ENCODE data around the gene S1PR5. TPM values are rescaled to one million over a fixed set of nuclear protein-coding genes. Genes with fewer than 3 reads are reported as not detected.
"Not testable (repeated sequence)": the region's sequence is repeated elsewhere in the genome, so short reads cannot be mapped to it uniquely, and the experiment has no call there.

Gene S1PR5
- total and polyA plus RNA-seq, 12 donors: 0.12 to 1.1 (median 0.23) TPM; not detected in 3

DNA sequence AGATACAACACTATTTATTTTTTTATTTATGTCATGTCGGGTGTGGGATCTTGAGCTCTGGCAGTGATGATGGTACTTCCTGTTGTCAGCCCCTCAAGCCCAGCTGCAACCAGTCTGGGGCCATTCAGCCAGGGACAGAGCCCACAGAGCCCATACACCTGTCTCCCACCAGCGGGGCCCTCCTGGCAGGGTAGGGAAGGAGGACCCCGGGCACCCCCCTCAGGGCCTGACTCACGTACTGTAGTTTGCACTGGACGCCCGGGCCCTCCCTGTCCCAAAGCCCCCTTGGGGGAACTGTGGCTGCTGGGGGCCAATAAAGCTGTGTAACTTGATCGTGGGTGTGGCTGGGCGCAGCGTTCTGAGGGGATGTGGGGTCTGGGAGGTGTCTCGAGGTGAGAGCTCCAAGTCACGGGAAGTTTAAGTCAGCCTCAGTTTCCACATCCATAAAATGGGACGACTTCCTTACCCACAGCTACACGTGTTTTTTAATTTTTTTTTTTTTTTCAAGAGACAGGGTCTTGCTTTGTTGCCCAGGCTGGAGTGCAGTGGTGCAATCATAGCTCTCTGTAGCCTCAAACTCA lies 35.9 kb upstream of the S1PR5 start:
- Histone ChIP-seq H3K9me3 (no peaks in the 10 kb centered on the region), H3K27me3 (no peaks in the 10 kb centered on the region), H3K36me3 (peaks cover 0 to 100% (median 65%) of the 10 kb centered on the region in 9 donors), H3K4me1 (peaks cover 0 to 24% (median 0%) of the 10 kb centered on the region in 9 donors), H3K27ac (peak overlapping the region in 1 of 10 donors; percentile 71), H3K4me3 (no peak overlapping the region)
- intact Hi-C loops (cut with DNase I): no loop called here
- 79 to 83% methylated on average over 13 of the region's 13 CpGs for WGBS, 2 donors
- DNase-seq: no peak
- TF ChIP-seq, protein P1, sequence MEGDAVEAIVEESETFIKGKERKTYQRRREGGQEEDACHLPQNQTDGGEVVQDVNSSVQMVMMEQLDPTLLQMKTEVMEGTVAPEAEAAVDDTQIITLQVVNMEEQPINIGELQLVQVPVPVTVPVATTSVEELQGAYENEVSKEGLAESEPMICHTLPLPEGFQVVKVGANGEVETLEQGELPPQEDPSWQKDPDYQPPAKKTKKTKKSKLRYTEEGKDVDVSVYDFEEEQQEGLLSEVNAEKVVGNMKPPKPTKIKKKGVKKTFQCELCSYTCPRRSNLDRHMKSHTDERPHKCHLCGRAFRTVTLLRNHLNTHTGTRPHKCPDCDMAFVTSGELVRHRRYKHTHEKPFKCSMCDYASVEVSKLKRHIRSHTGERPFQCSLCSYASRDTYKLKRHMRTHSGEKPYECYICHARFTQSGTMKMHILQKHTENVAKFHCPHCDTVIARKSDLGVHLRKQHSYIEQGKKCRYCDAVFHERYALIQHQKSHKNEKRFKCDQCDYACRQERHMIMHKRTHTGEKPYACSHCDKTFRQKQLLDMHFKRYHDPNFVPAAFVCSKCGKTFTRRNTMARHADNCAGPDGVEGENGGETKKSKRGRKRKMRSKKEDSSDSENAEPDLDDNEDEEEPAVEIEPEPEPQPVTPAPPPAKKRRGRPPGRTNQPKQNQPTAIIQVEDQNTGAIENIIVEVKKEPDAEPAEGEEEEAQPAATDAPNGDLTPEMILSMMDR (IDR thresholded peaks at IDR 0.05): no peak
- ATAC-seq: peak in 4 of 8 donors; percentile 3 to 19 (median 16)

DNA sequence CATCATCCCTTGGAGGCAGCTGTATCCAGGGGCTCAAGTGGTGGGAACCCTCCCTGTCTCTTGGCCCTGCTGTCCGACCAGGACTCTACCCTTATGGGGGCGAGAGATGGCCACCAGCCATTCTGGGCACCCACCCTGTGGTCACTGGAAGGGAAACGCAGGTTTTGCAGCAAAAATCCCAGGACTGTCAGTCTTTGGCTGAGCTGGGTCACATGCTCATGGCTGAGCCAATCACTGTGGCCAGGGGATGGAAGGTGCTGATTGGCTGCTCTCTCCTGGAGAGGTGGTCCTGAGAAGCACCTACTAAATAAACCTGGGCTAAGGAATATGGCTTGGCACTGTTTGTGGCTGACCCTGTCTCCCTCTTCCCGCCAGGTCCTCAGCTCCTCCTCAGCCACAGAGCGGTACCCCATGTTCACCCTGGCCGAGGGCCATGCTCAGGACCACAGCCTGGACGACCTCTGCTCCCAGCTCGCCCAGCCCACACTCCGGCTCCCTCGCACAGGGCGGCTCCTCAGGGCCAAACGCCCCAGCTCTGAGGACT lies 35.3 kb upstream of the S1PR5 start:
- Histone ChIP-seq H3K9me3 (no peaks in the 10 kb centered on the region), H3K4me3 (no peak overlapping the region), H3K27me3 (no peaks in the 10 kb centered on the region), H3K36me3 (peaks cover 0 to 100% (median 63%) of the 10 kb centered on the region in 9 donors), H3K4me1 (peaks cover 0 to 24% (median 0%) of the 10 kb centered on the region in 9 donors), H3K27ac (peak overlapping the region in 1 of 10 donors; percentile 71)
- intact Hi-C loops (cut with DNase I): no loop called here
- peak in 6 of 8 donors; percentile 5 to 33 (median 14) for ATAC-seq
- DNase-seq: no peak
- 84 to 85% methylated on average over 12 of the region's 12 CpGs for WGBS, 2 donors
- TF ChIP-seq, protein P1 (IDR thresholded peaks at IDR 0.05): no peak

DNA sequence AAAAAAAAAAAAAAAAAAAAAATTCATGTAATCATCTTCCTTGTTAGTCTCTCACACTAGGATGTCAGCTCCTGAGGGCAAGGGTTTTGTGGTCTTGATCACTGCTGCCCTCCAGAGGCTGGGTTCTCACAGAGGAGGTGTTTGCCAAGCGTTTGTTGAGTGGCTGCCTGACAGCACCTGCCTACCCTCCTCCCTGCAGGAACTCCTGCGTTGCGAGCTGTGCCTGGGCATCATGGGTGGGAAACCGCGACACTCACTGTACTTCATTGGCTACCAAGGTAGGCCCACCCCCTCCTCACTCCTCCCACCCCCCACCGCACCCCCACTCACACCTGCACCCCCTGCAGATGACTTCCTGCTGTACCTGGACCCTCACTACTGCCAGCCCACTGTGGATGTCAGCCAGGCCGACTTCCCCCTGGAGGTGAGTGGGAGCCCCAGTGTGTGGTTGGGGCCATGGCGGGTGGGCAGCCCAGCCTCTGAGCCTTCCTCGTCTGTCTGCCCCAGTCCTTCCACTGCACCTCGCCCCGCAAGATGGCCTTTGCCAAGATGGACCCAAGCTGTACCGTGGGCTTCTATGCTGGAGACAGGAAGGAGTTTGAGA lies 34.6 kb upstream of the S1PR5 start:
- Histone ChIP-seq H3K36me3 (peaks cover 0 to 100% (median 64%) of the 10 kb centered on the region in 9 donors), H3K27me3 (no peaks in the 10 kb centered on the region), H3K4me3 (no peak overlapping the region), H3K27ac (no peak overlapping the region), H3K9me3 (no peaks in the 10 kb centered on the region), H3K4me1 (peaks cover 0 to 24% (median 0%) of the 10 kb centered on the region in 9 donors)
- 94 to 95% methylated on average over 12 of the region's 12 CpGs for WGBS, 2 donors
- TF ChIP-seq, protein P1 (IDR thresholded peaks at IDR 0.05): peak in 4 of 9 donors; percentile 8 to 25 (median 10)
- DNase-seq (no peak), ATAC-seq (peak in 3 of 8 donors; percentile 3 to 11 (median 6))
- intact Hi-C loops (cut with DNase I): no loop called here

DNA sequence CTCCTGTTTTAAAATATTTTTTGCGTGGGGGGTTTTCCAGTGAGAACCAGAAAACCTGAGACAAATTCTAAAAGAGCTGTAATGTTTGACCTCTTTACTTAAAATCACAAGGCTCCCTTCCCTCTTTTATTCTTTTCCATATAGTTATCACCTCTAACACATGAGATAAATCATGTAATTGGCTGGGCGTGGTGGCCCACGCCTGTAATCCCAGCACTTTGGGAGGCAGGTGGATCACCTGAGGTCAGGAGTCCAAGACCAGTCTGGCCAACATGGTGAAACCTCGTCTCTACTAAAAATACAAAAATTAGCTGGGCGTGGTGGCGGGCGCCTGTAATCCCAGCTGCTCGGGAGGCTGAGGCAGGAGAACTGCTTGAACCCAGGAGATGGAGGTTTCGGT lies 33.8 kb upstream of the S1PR5 start:
- H3K27me3 ChIP-seq; H3K27ac ChIP-seq; ATAC-seq; DNase-seq; intact Hi-C loops (cut with DNase I); H3K4me3 ChIP-seq; H3K9me3 ChIP-seq: not testable (repeated sequence)
- peaks cover 0 to 99% (median 64%) of the 10 kb centered on the region in 9 donors for H3K36me3 ChIP-seq
- H3K4me1 ChIP-seq: peaks cover 0 to 24% (median 0%) of the 10 kb centered on the region in 9 donors
- 98% methylated on average over 9 of the region's 9 CpGs for WGBS, 2 donors

Data from heart right ventricle (tissue), 16 donors.